ENCODE results near the gene ZFHX3.

GRCh38 chr16:72944757-72945485 lies 103.0 kb downstream of the ZFHX3 start:
- TF ChIP-seq, protein P1, sequence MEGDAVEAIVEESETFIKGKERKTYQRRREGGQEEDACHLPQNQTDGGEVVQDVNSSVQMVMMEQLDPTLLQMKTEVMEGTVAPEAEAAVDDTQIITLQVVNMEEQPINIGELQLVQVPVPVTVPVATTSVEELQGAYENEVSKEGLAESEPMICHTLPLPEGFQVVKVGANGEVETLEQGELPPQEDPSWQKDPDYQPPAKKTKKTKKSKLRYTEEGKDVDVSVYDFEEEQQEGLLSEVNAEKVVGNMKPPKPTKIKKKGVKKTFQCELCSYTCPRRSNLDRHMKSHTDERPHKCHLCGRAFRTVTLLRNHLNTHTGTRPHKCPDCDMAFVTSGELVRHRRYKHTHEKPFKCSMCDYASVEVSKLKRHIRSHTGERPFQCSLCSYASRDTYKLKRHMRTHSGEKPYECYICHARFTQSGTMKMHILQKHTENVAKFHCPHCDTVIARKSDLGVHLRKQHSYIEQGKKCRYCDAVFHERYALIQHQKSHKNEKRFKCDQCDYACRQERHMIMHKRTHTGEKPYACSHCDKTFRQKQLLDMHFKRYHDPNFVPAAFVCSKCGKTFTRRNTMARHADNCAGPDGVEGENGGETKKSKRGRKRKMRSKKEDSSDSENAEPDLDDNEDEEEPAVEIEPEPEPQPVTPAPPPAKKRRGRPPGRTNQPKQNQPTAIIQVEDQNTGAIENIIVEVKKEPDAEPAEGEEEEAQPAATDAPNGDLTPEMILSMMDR (IDR thresholded peaks at IDR 0.05): no peak
- TF ChIP-seq POLR2A (IDR thresholded peaks at IDR 0.05) (no peak), EP300 (IDR thresholded peaks at IDR 0.05) (no peak)

Measured in tibial nerve (tissue), 4 donors.